ENCODE data around the gene AFG1L.

GRCh38 chr6:108526739-108527174 is 231.9 kb downstream of the AFG1L start:
- TF ChIP-seq CTCF (IDR thresholded peaks at IDR 0.05; ENCODE audit: insufficient read depth, low read length) (peak; percentile 67), GABPA (IDR thresholded peaks at IDR 0.05; ENCODE audit: low read depth) (no peak), POLR2AphosphoS5 (IDR thresholded peaks at IDR 0.05; ENCODE audit: low read depth) (no peak)

All from HL-60 (cell line).